Measurements from ENCODE around the gene ASIC2.

Gene ASIC2

GRCh38 chr17:33292981-33293867 lies at the start of gene ASIC2:
Gene ASIC2 (minus strand): TSS chr17:33293295.
- DNase-seq (ENCODE audit: low read depth in 2 of 3, low spot score in 2 of 3) = no peak

DNA sequence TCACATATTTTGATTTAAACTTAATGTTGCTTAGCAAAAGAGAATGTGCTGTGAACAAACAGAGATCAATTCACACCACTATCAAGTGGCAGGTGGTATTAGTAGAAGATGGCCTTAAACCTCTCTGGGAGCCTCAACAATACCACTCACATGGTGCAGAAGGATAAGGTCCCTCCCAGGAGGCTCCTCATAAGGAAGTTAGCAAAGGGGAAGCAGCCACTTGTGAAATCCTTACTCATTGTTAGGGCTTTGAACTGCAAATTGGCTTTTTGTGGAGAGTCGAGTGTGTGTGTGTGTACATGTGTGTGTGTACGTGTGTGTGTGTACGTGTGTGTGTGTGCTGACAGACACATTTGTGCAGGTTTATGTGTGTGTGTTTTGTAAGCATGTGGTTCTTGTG lies 48.9 kb upstream of the ASIC2 start:
- DNase-seq (ENCODE audit: low read depth in 2 of 3, low spot score in 2 of 3) = no peak

DNA sequence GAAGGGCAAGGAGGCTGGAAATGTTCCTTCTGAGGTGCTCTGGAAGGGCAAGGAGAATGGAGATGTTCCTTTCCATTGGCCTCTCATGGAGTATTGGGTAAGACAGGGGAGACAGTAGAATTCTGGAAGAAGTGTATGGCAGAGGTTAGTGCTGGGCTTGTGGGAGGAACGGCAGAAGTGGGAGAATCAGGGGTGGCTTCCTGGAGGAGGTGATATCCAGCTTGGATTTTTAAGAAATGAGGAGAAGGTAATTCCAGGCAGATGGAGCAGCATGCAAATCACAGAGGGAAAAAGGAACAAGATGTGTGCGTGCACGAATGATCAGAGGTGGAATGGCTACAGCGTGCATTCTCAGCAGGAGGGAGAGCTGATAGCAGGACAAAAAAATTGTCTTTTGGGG lies 45.1 kb upstream of the ASIC2 start:
- DNase-seq (ENCODE audit: low read depth in 2 of 3, low spot score in 2 of 3) = no peak

GRCh38 chr17:33335491-33336173 lies 42.5 kb upstream of the ASIC2 start:
- no peak for DNase-seq (ENCODE audit: low read depth in 2 of 3, low spot score in 2 of 3)

- no peak for DNase-seq (ENCODE audit: low read depth in 2 of 3, low spot score in 2 of 3)
These were observed 41.6 kb upstream of the ASIC2 start for GRCh38 chr17:33334703-33335102.

- no peak for DNase-seq (ENCODE audit: low read depth in 2 of 3, low spot score in 2 of 3)
These were observed 37.8 kb upstream of the ASIC2 start for GRCh38 chr17:33330877-33331276.

GRCh38 chr17:33328129-33328528 lies 35.0 kb upstream of the ASIC2 start:
- DNase-seq (ENCODE audit: low read depth in 2 of 3, low spot score in 2 of 3) = no peak

GRCh38 chr17:33324736-33325135 lies 31.6 kb upstream of the ASIC2 start:
- no peak for DNase-seq (ENCODE audit: low read depth in 2 of 3, low spot score in 2 of 3)

DNA sequence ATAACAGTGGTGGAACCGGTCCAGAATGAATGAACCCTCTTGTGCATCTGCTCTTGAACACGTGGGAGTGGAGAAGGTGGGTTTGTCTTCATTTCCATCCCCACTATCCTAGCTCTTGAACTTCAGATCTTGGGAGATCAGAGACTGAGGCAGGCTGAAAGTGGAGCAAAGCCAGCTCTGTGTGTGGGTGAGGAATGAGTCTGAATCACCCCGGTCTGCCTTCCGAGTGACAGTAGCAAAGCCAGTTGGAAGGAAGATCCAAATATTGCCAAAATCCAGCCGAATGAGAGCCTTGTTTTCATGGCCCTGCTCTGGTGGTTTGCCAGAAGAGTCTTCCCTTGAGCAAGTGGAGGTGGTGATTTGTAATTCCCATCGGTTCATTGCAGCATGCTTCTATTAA lies 29.0 kb upstream of the ASIC2 start:
- no peak for DNase-seq (ENCODE audit: low read depth in 2 of 3, low spot score in 2 of 3)

DNA sequence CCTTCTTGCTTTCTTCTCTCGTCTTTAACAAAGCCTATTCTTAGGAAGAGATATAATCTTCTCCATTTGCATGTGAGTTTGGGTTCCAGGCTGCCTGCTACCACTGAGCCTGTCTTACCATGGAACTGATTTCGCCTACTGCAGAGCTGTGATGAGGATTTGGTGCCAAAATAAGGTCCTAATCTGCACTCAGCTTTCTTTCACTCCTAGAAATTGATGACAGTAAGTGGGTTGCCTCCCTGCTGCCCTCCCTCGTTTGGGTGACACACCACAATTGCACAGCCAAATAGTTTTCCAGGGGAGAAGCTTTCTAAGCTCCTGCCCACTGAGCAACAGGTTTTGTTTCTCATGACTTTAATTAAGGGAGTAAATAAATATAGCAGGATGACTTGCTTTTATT lies 25.1 kb upstream of the ASIC2 start:
- DNase-seq (ENCODE audit: low read depth in 2 of 3, low spot score in 2 of 3) = no peak

- no peak for DNase-seq (ENCODE audit: low read depth in 2 of 3, low spot score in 2 of 3)
These were observed 23.7 kb upstream of the ASIC2 start for GRCh38 chr17:33316746-33317145.

DNA sequence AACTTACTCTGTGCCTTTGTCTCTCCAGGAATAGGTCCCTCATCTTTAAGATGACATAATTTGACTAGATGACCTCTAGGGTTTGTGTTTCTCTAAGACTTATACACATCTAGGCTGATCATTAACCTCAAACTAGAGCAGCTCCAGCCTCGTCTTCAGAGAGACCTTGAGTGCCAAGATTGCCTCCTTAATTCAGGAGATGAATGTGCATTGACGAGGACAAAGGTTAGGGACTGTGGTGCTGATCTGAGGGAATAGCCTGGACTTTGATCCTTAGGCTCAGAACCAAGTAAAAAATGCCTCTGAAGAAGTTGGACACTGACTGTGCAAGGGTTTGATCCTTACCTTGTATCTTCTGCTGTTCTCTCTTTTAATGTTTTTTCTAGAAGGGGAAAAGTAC lies 17.2 kb upstream of the ASIC2 start:
- no peak for DNase-seq (ENCODE audit: low read depth in 2 of 3, low spot score in 2 of 3)

DNA sequence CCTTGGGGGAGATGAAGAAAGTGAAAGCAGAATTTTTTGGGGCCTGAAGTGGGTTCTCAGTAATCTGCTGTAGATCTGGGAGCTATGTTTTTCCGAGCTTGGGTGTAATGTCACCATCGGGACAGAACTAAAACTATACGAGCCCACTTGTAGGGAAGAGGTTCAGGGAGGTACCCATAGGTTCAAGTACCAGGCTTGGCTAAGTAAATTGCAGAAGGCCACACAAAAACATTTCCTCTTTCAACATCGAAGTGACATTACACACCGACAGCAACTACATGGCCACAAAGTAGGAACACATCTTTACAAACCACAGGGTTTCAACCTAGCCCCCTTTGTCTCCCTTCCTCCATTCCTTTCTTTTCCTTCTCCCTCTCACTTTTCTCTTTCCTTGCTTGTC lies 10.2 kb upstream of the ASIC2 start:
- no peak for DNase-seq (ENCODE audit: low read depth in 2 of 3, low spot score in 2 of 3)

GRCh38 chr17:33302394-33302793 lies 9.3 kb upstream of the ASIC2 start:
- DNase-seq (ENCODE audit: low read depth in 2 of 3, low spot score in 2 of 3) = no peak

- DNase-seq (ENCODE audit: low read depth in 2 of 3, low spot score in 2 of 3) = no peak
These were observed 7.1 kb upstream of the ASIC2 start for GRCh38 chr17:33300241-33300640.

DNA sequence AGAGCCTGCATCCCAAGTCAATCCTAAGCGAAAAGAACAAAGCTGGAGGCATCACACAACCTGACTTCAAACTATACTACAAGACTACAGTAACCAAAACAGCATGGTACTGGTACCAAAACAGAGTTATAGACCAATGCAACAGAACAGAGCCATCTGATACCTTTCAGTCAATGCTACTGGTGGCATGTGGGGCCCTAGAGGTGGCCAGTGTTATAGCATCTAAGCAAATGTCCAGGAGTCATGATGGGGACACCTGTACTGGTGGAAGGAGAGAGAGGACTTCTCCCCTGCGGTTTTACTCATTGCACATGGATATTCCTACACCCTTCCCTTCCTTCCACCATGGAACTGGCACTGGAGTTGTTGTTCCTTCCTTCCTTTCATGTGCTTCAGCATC lies 6.0 kb upstream of the ASIC2 start:
- DNase-seq (ENCODE audit: low read depth in 2 of 3, low spot score in 2 of 3) = no peak

- DNase-seq (ENCODE audit: low read depth in 2 of 3, low spot score in 2 of 3) = no peak
These were observed 4.5 kb upstream of the ASIC2 start for GRCh38 chr17:33297643-33298042.

DNA sequence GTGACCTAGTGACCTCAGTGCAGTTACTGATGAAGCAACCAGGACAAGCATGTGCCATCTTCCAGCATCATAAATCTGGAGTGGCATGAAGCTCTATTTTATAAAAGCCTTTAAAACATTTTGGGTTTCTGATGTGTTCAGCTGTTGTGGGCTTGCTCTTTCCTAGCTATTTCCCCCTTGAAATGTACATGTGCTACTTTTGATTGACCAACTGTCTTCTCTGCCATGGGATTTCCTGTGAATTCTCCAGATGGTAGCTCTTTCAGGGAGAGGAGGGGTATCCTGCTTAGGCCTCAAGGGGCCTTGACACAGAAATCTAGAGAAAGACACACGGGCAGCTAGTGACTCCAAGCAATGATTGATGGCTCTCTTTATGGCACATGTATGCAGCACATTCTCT lies 1.9 kb upstream of the ASIC2 start:
- no peak for DNase-seq (ENCODE audit: low read depth in 2 of 3, low spot score in 2 of 3)

GRCh38 chr17:33292201-33292980 lies 704 bp downstream of the ASIC2 start:
- DNase-seq (ENCODE audit: low read depth in 2 of 3, low spot score in 2 of 3) = no peak

GRCh38 chr17:33291248-33292200 lies 1.6 kb downstream of the ASIC2 start:
- no peak for DNase-seq (ENCODE audit: low read depth in 2 of 3, low spot score in 2 of 3)

GRCh38 chr17:33290253-33290652 lies 2.8 kb downstream of the ASIC2 start:
- DNase-seq (ENCODE audit: low read depth in 2 of 3, low spot score in 2 of 3) = no peak
